ACC112 (cell line): ENCODE results near the gene NCKAP1.

Experiments
- H2AFZ ChIP-seq: fragments of 200-600 bp; sonication (generic); one replicate; pipeline ENCODE4 v1.6.0; 2017; ENCODE audit warnings: antibody characterized with exemption, low read length; ENCODE audit not compliant: unreplicated experiment
- H3K27ac ChIP-seq: fragments of 200-600 bp; sonication (generic); 2 replicates; pipeline ENCODE4 v1.5.1; 2014; ENCODE audit warnings: low read depth, mild to moderate bottlenecking, antibody characterized with exemption, low read length, moderate library complexity
- H3K27me3 ChIP-seq: fragments of 200-600 bp; sonication (generic); 2 replicates; pipeline ENCODE4 v1.6.1; 2014; ENCODE audit warnings: mild to moderate bottlenecking, antibody characterized with exemption, low read length, moderate library complexity, mixed read lengths; ENCODE audit not compliant: insufficient read depth
- H3K36me3 ChIP-seq: fragments of 200-600 bp; sonication (generic); 2 replicates; pipeline ENCODE4 v1.6.1; 2016; ENCODE audit warnings: mild to moderate bottlenecking, antibody characterized with exemption, low read length, moderate library complexity, mixed read lengths; ENCODE audit not compliant: insufficient read depth
- H3K4me1 ChIP-seq: fragments of 200-600 bp; sonication (generic); one replicate; pipeline ENCODE4 v1.6.1; 2016; ENCODE audit warnings: low read length, mixed read lengths; ENCODE audit not compliant: insufficient read depth, unreplicated experiment, control insufficient read depth
- H3K4me3 ChIP-seq: fragments of 200-600 bp; sonication (generic); 2 replicates; pipeline ENCODE4 v1.5.1; 2014; ENCODE audit warnings: mild to moderate bottlenecking, low read depth, low read length
- H3K79me2 ChIP-seq: fragments of 200-600 bp; sonication (generic); one replicate; pipeline ENCODE4 v1.6.0; 2016; ENCODE audit warnings: low read length; ENCODE audit not compliant: control insufficient read depth, unreplicated experiment, insufficient read depth

NCKAP1 gene

GRCh38 chr2:182950546-182950945 is 87.7 kb downstream of the NCKAP1 start:
- peaks cover 16% of the 10 kb centered on the region for H3K36me3 ChIP-seq
- no peaks in the 10 kb centered on the region for H3K27me3 ChIP-seq
- no peak overlapping the region for H3K4me3 ChIP-seq
- no peak overlapping the region for H2AFZ ChIP-seq
- H3K79me2 ChIP-seq = peaks cover 2% of the 10 kb centered on the region
- 0 out of 2 replicates have a peak overlapping the region, but pooled peaks have one; percentile 22 for H3K27ac ChIP-seq
- peaks cover 53% of the 10 kb centered on the region for H3K4me1 ChIP-seq

- Histone ChIP-seq H3K27me3 (no peaks in the 10 kb centered on the region), H3K79me2 (peaks cover 2% of the 10 kb centered on the region), H3K27ac (peak overlapping the region; percentile 22; the same call in 1 of the 2 replicates), H3K36me3 (peaks cover 18% of the 10 kb centered on the region), H3K4me1 (peaks cover 53% of the 10 kb centered on the region), H2AFZ (no peak overlapping the region), H3K4me3 (no peak overlapping the region)
These were observed 88.6 kb downstream of the NCKAP1 start for GRCh38 chr2:182949572-182950189.

GRCh38 chr2:182949052-182949451 is 89.2 kb downstream of the NCKAP1 start:
- Histone ChIP-seq H3K36me3 (peaks cover 18% of the 10 kb centered on the region), H3K79me2 (peaks cover 2% of the 10 kb centered on the region)

GRCh38 chr2:182946958-182947369 is 91.3 kb downstream of the NCKAP1 start:
- Histone ChIP-seq H3K27ac (no peak overlapping the region), H3K79me2 (peaks cover 2% of the 10 kb centered on the region), H3K4me3 (no peak overlapping the region), H3K27me3 (no peaks in the 10 kb centered on the region), H3K36me3 (peaks cover 10% of the 10 kb centered on the region), H2AFZ (no peak overlapping the region), H3K4me1 (peaks cover 34% of the 10 kb centered on the region)

More at GRCh38 chr2:182949052-182949451, 89.2 kb downstream of the NCKAP1 start:
- Histone ChIP-seq H3K4me1 (peaks cover 51% of the 10 kb centered on the region), H3K27me3 (no peaks in the 10 kb centered on the region), H3K27ac (peak overlapping the region; percentile 3; the same call in 1 of the 2 replicates), H2AFZ (no peak overlapping the region), H3K4me3 (no peak overlapping the region)

GRCh38 chr2:182943339-182943738 is 94.9 kb downstream of the NCKAP1 start:
- Histone ChIP-seq H3K36me3 (peaks cover 7% of the 10 kb centered on the region), H2AFZ (no peak overlapping the region), H3K27me3 (no peaks in the 10 kb centered on the region), H3K4me3 (no peak overlapping the region), H3K27ac (no peak overlapping the region), H3K79me2 (peaks cover 2% of the 10 kb centered on the region), H3K4me1 (peaks cover 13% of the 10 kb centered on the region)

- Histone ChIP-seq H3K27ac (no peak overlapping the region), H3K79me2 (peaks cover 2% of the 10 kb centered on the region), H3K4me1 (peaks cover 13% of the 10 kb centered on the region), H2AFZ (no peak overlapping the region), H3K36me3 (peaks cover 11% of the 10 kb centered on the region), H3K4me3 (no peak overlapping the region), H3K27me3 (no peaks in the 10 kb centered on the region)
These were observed 95.5 kb downstream of the NCKAP1 start for GRCh38 chr2:182942756-182943155.

- Histone ChIP-seq H3K36me3 (peaks cover 17% of the 10 kb centered on the region), H3K27ac (no peak overlapping the region), H3K79me2 (no peaks in the 10 kb centered on the region), H3K4me1 (peaks cover 4% of the 10 kb centered on the region), H3K27me3 (no peaks in the 10 kb centered on the region), H3K4me3 (no peak overlapping the region), H2AFZ (no peak overlapping the region)
These were observed 96.3 kb downstream of the NCKAP1 start for GRCh38 chr2:182941919-182942318.

- Histone ChIP-seq H3K27ac (no peak overlapping the region), H3K27me3 (no peaks in the 10 kb centered on the region)
These were observed 97.0 kb downstream of the NCKAP1 start for GRCh38 chr2:182941121-182941722.

GRCh38 chr2:182937870-182938269 is 100.4 kb downstream of the NCKAP1 start:
- Histone ChIP-seq H3K27ac (no peak overlapping the region), H3K27me3 (no peaks in the 10 kb centered on the region), H3K4me1 (no peaks in the 10 kb centered on the region), H3K79me2 (no peaks in the 10 kb centered on the region), H3K4me3 (no peak overlapping the region), H2AFZ (no peak overlapping the region), H3K36me3 (peaks cover 20% of the 10 kb centered on the region; the same call in 1 of the 2 replicates)

More at GRCh38 chr2:182941121-182941722, 97.0 kb downstream of the NCKAP1 start:
- H3K79me2 ChIP-seq = no peaks in the 10 kb centered on the region
- H3K36me3 ChIP-seq = peaks cover 15% of the 10 kb centered on the region
- H2AFZ ChIP-seq = no peak overlapping the region
- H3K4me3 ChIP-seq = no peak overlapping the region
- no peaks in the 10 kb centered on the region for H3K4me1 ChIP-seq

GRCh38 chr2:182933629-182934028 is 104.6 kb downstream of the NCKAP1 start:
- Histone ChIP-seq H3K36me3 (peaks cover 47% of the 10 kb centered on the region), H3K4me1 (peaks cover 4% of the 10 kb centered on the region), H3K79me2 (no peaks in the 10 kb centered on the region)

GRCh38 chr2:182929972-182930371 is 108.3 kb downstream of the NCKAP1 start:
- H3K4me3 ChIP-seq = no peak overlapping the region
- no peak overlapping the region for H3K27ac ChIP-seq
- H3K27me3 ChIP-seq = no peaks in the 10 kb centered on the region
- H3K36me3 ChIP-seq = peaks cover 45% of the 10 kb centered on the region
- no peak overlapping the region for H2AFZ ChIP-seq
- H3K4me1 ChIP-seq = peaks cover 4% of the 10 kb centered on the region
- no peaks in the 10 kb centered on the region for H3K79me2 ChIP-seq

More at GRCh38 chr2:182933629-182934028, 104.6 kb downstream of the NCKAP1 start:
- no peak overlapping the region for H3K27ac ChIP-seq
- H2AFZ ChIP-seq = no peak overlapping the region
- H3K27me3 ChIP-seq = no peaks in the 10 kb centered on the region
- no peak overlapping the region for H3K4me3 ChIP-seq
